ENCODE results near the gene TNKS2. TPM values are rescaled to one million over a fixed set of nuclear protein-coding genes. Genes with fewer than 3 reads are reported as not detected.

Gene TNKS2
- total RNA-seq, 1 donor from 2014 or later: 56.2 TPM

DNA sequence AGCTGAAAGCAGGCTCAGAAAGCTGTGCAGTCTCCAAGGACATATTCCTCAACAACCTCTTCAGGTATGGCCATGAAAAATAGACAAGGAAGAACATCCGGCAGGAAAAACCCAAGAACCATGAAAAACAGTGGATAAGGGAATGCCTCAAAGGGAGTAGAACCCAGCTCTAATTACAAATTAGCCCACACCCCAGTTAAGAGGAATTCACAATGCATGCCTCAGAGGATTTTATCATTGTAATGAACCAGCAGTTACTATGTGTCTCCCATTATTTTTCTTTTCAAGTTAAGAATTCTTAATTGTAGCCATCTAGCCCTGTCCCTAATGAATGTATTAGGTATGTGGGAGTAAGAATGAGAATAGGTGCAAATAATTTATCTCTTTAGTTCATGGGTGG is 19.7 kb upstream of the TNKS2 start:
- no peaks in the 10 kb centered on the region for H3K36me3 Mint-ChIP-seq (ENCODE audit: low read depth, unreplicated experiment)
- H3K9me3 ChIP-seq (ENCODE audit: insufficient read depth, low read depth, low read length): no peaks in the 10 kb centered on the region
- H3K4me1 ChIP-seq (ENCODE audit: insufficient read depth, low read length): no peaks in the 10 kb centered on the region
- H2AFZ ChIP-seq (ENCODE audit: low read depth, low read length): no peak overlapping the region
- H3K79me2 ChIP-seq (ENCODE audit: insufficient read depth, low read length): no peaks in the 10 kb centered on the region
- no peaks in the 10 kb centered on the region for H4K20me1 ChIP-seq (ENCODE audit: insufficient read depth, low read length)
- peaks cover 11% of the 10 kb centered on the region for H3K4me1 Mint-ChIP-seq (ENCODE audit: low read depth, unreplicated experiment)
- H3K27me3 Mint-ChIP-seq (ENCODE audit: low read depth, unreplicated experiment): peaks cover 5% of the 10 kb centered on the region
- H3K4me2 ChIP-seq (ENCODE audit: low read length): no peak overlapping the region
- peaks cover 6% of the 10 kb centered on the region for H3K9me3 Mint-ChIP-seq (ENCODE audit: unreplicated experiment)
- no peak overlapping the region for H3K27ac Mint-ChIP-seq (ENCODE audit: unreplicated experiment)
- no peak overlapping the region for H3K9ac ChIP-seq (ENCODE audit: low read length)
- FAIRE-seq (no peak), DNase-seq (ENCODE audit: low read depth) (no peak)
- no peaks in the 10 kb centered on the region for H3K36me3 ChIP-seq (ENCODE audit: insufficient read depth, low read length)
- no peak for TF ChIP-seq EZH2 (IDR thresholded peaks at IDR 0.05; ENCODE audit: insufficient read depth, low read length)
- TF ChIP-seq, protein P1, sequence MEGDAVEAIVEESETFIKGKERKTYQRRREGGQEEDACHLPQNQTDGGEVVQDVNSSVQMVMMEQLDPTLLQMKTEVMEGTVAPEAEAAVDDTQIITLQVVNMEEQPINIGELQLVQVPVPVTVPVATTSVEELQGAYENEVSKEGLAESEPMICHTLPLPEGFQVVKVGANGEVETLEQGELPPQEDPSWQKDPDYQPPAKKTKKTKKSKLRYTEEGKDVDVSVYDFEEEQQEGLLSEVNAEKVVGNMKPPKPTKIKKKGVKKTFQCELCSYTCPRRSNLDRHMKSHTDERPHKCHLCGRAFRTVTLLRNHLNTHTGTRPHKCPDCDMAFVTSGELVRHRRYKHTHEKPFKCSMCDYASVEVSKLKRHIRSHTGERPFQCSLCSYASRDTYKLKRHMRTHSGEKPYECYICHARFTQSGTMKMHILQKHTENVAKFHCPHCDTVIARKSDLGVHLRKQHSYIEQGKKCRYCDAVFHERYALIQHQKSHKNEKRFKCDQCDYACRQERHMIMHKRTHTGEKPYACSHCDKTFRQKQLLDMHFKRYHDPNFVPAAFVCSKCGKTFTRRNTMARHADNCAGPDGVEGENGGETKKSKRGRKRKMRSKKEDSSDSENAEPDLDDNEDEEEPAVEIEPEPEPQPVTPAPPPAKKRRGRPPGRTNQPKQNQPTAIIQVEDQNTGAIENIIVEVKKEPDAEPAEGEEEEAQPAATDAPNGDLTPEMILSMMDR (IDR thresholded peaks at IDR 0.05; ENCODE audit: insufficient read depth, low read depth, low read length): no peak
- H3K27ac ChIP-seq (ENCODE audit: low read depth, low read length): no peak overlapping the region
- H3K4me3 Mint-ChIP-seq (ENCODE audit: unreplicated experiment): no peak overlapping the region
- H3K4me3 ChIP-seq (ENCODE audit: insufficient read depth, low read depth, low read length): no peak overlapping the region
- peaks cover 6% of the 10 kb centered on the region for H3K27me3 ChIP-seq (ENCODE audit: insufficient read depth, low read length)

DNA sequence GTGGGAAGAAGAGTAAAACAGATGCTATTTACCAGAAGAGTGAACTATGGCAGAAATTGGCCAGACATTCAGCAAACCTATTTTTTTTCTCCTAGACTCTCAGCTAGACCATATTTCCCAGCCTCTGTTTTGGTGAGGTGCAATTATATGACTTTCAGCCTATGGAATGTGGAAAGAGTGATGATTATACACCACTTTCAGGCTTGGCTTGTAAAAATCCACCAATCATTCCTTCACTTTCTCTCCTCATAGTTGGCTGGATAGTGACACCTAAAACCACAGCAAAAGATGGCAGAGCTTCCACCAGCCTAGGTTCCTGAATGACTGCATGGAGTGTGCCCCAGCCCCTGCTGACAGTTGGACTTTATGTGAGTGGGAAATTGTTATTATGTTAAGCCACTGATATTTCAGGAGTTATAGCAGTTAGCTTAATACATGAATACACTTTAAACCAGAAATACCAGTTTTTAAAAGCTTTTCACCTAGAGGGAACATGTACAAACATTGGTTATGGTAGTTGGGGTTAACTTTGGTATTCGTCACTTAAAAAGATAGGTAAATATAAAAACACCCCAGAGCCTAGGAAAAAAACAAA is 19.1 kb upstream of the TNKS2 start:
- no peaks in the 10 kb centered on the region for H4K20me1 ChIP-seq (ENCODE audit: insufficient read depth, low read length)
- H3K36me3 ChIP-seq (ENCODE audit: insufficient read depth, low read length): no peaks in the 10 kb centered on the region
- Mint-ChIP-seq H3K4me3 (ENCODE audit: unreplicated experiment) (no peak overlapping the region), H3K36me3 (ENCODE audit: low read depth, unreplicated experiment) (no peaks in the 10 kb centered on the region), H3K27ac (ENCODE audit: unreplicated experiment) (peak overlapping the region; percentile 66), H3K4me1 (ENCODE audit: low read depth, unreplicated experiment) (peaks cover 11% of the 10 kb centered on the region), H3K9me3 (ENCODE audit: unreplicated experiment) (peaks cover 6% of the 10 kb centered on the region), H3K27me3 (ENCODE audit: low read depth, unreplicated experiment) (peaks cover 5% of the 10 kb centered on the region)
- H3K9ac ChIP-seq (ENCODE audit: low read length): no peak overlapping the region
- H3K9me3 ChIP-seq (ENCODE audit: insufficient read depth, low read depth, low read length): no peaks in the 10 kb centered on the region
- no peaks in the 10 kb centered on the region for H3K4me1 ChIP-seq (ENCODE audit: insufficient read depth, low read length)
- FAIRE-seq: peak; percentile 13
- H3K79me2 ChIP-seq (ENCODE audit: insufficient read depth, low read length): no peaks in the 10 kb centered on the region
- TF ChIP-seq EZH2 (IDR thresholded peaks at IDR 0.05; ENCODE audit: insufficient read depth, low read length): no peak
- TF ChIP-seq, protein P1 (IDR thresholded peaks at IDR 0.05; ENCODE audit: insufficient read depth, low read depth, low read length): no peak
- H3K4me2 ChIP-seq (ENCODE audit: low read length): no peak overlapping the region
- H3K27ac ChIP-seq (ENCODE audit: low read depth, low read length): no peak overlapping the region
- no peak overlapping the region for H3K4me3 ChIP-seq (ENCODE audit: insufficient read depth, low read depth, low read length)
- no peak overlapping the region for H2AFZ ChIP-seq (ENCODE audit: low read depth, low read length)
- peak; percentile 45 for DNase-seq (ENCODE audit: low read depth)
- peaks cover 6% of the 10 kb centered on the region for H3K27me3 ChIP-seq (ENCODE audit: insufficient read depth, low read length)

DNA sequence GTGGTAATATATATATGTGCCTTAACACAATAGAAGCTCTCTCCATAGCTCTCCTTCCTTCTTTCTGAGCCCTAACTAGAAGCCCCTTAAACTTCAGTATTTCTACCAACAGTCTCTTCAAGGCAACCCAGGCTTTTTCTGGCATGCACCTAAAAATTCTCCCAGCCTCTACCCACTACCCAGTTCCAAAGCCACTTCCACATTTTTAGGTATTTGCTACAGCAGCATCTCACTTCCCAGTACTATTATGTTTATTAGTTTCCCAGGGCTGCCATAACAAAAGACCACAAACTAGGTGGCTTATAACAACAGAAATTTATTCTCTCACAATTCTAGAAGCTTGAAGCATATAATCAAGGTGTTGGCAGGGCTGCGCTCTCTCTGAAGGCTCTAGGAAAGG is 15.7 kb upstream of the TNKS2 start:
- FAIRE-seq (no peak), DNase-seq (ENCODE audit: low read depth) (no peak)
- H3K36me3 Mint-ChIP-seq (ENCODE audit: low read depth, unreplicated experiment): no peaks in the 10 kb centered on the region
- H4K20me1 ChIP-seq (ENCODE audit: insufficient read depth, low read length): no peaks in the 10 kb centered on the region
- H2AFZ ChIP-seq (ENCODE audit: low read depth, low read length): no peak overlapping the region
- H3K9me3 ChIP-seq (ENCODE audit: insufficient read depth, low read depth, low read length): no peaks in the 10 kb centered on the region
- peaks cover 6% of the 10 kb centered on the region for H3K9me3 Mint-ChIP-seq (ENCODE audit: unreplicated experiment)
- no peak overlapping the region for H3K27ac Mint-ChIP-seq (ENCODE audit: unreplicated experiment)
- TF ChIP-seq EZH2 (IDR thresholded peaks at IDR 0.05; ENCODE audit: insufficient read depth, low read length): no peak
- TF ChIP-seq, protein P1 (IDR thresholded peaks at IDR 0.05; ENCODE audit: insufficient read depth, low read depth, low read length): no peak
- no peak overlapping the region for H3K27ac ChIP-seq (ENCODE audit: low read depth, low read length)
- no peaks in the 10 kb centered on the region for H3K79me2 ChIP-seq (ENCODE audit: insufficient read depth, low read length)
- H3K4me3 ChIP-seq (ENCODE audit: insufficient read depth, low read depth, low read length): no peak overlapping the region
- H3K27me3 ChIP-seq (ENCODE audit: insufficient read depth, low read length): peaks cover 6% of the 10 kb centered on the region
- H3K27me3 Mint-ChIP-seq (ENCODE audit: low read depth, unreplicated experiment): peaks cover 5% of the 10 kb centered on the region
- H3K9ac ChIP-seq (ENCODE audit: low read length): no peak overlapping the region
- H3K4me1 Mint-ChIP-seq (ENCODE audit: low read depth, unreplicated experiment): peaks cover 11% of the 10 kb centered on the region
- H3K4me3 Mint-ChIP-seq (ENCODE audit: unreplicated experiment): no peak overlapping the region
- no peaks in the 10 kb centered on the region for H3K36me3 ChIP-seq (ENCODE audit: insufficient read depth, low read length)
- no peaks in the 10 kb centered on the region for H3K4me1 ChIP-seq (ENCODE audit: insufficient read depth, low read length)
- no peak overlapping the region for H3K4me2 ChIP-seq (ENCODE audit: low read length)
